Endodermal cell (in vitro differentiated cells): Measurements from ENCODE around the gene SOX8. TPM values are rescaled to one million over a fixed set of nuclear protein-coding genes. Genes with fewer than 3 reads are reported as not detected.
"Not testable (repeated sequence)": the region's sequence is repeated elsewhere in the genome, so short reads cannot be mapped to it uniquely, and the experiment has no call there.

Experiments used
- DNase-seq: peaks from one replicate; pipeline ENCODE4 v3.0.0-alpha.2; 2017
- H3K27ac ChIP-seq: 2 replicates; pipeline ENCODE4 v1.5.1; 2013; ENCODE audit warnings: mild to moderate bottlenecking, low read depth, low read length, moderate library complexity
- H3K27me3 ChIP-seq: 2 replicates; pipeline ENCODE4 v1.6.1; 2013; ENCODE audit warnings: mild to moderate bottlenecking, low read length, moderate library complexity; ENCODE audit not compliant: insufficient read depth, control insufficient read depth, poor library complexity, severe bottlenecking
- H3K36me3 ChIP-seq: 2 replicates; pipeline ENCODE4 v1.7.0; 2013; ENCODE audit warnings: mild to moderate bottlenecking, low read length, moderate library complexity; ENCODE audit not compliant: control insufficient read depth, insufficient read depth
- H3K4me1 ChIP-seq: one replicate; pipeline ENCODE4 v1.7.0; 2013; ENCODE audit warnings: low read length; ENCODE audit not compliant: control insufficient read depth, insufficient read depth
- H3K4me3 ChIP-seq: 2 replicates; pipeline ENCODE4 v1.5.1; 2013; ENCODE audit warnings: mild to moderate bottlenecking, low read length, moderate library complexity
- H3K9ac ChIP-seq: 2 replicates; pipeline ENCODE4 v1.6.1; 2013; ENCODE audit warnings: mild to moderate bottlenecking, low read length, moderate library complexity; ENCODE audit not compliant: poor library complexity, severe bottlenecking; ENCODE audit errors: extremely low read depth
- H3K9me3 ChIP-seq: 2 replicates; pipeline ENCODE4 v1.6.1; 2013; ENCODE audit warnings: mild to moderate bottlenecking, low read length, moderate library complexity; ENCODE audit not compliant: control insufficient read depth
- H3K27ac Mint-ChIP-seq: 2 replicates; pipeline ENCODE4 v1.8.0; 2020; ENCODE audit warnings: mixed read lengths
- H3K27me3 Mint-ChIP-seq: 2 replicates; pipeline ENCODE4 v1.8.0; 2021; ENCODE audit warnings: mild to moderate bottlenecking, mixed read lengths; ENCODE audit not compliant: insufficient read depth
- H3K36me3 Mint-ChIP-seq: 2 replicates; pipeline ENCODE4 v1.8.0; 2020; ENCODE audit warnings: low read depth, mixed read lengths
- H3K4me1 Mint-ChIP-seq: 2 replicates; pipeline ENCODE4 v1.8.0; 2020; ENCODE audit warnings: mixed read lengths
- H3K4me3 Mint-ChIP-seq: 2 replicates; pipeline ENCODE4 v1.8.0; 2020; ENCODE audit warnings: mild to moderate bottlenecking, moderate library complexity, mixed read lengths
- H3K9me3 Mint-ChIP-seq: 2 replicates; pipeline ENCODE4 v1.8.0; 2020; ENCODE audit warnings: mild to moderate bottlenecking, mixed read lengths
- WGBS, 2 experiments: methylation state at CpG; one replicate each; pipeline versions ENCODE4 v1.1.5 to v1.1.7; 2013; ENCODE audit warnings: missing lambda C conversion rate in 2 of 2, mixed read lengths in 1 of 2; ENCODE audit not compliant: insufficient coverage in 1 of 2, insufficient read length in 1 of 2; 5-methylcytosine and 5-hydroxymethylcytosine counted together
- total RNA-seq, 2 donors: library from RNA; stranded (reverse); fragmentation: NEBNext Ultra II Directional in 1 of 2; extraction: Animal tissue kit (Norgen Biotek cat#: 25700) in 1 of 2; gene quantifications; 2 replicates in 1 of 2; 3 replicates in 1 of 2; pipeline ENCODE4 v1.2.1, GENCODE V29; 2021
- TF ChIP-seq, protein P1 (sequence below): fragments of 200-600 bp; sonication (generic); conservative IDR thresholded peaks from 2 replicates; pipeline ENCODE4 v1.5.0; 2021; ENCODE audit warnings: antibody characterized with exemption, mild to moderate bottlenecking

SOX8 gene
- total RNA-seq, 2 donors from 2014 or later = 0.69 to 5.1 TPM

DNA sequence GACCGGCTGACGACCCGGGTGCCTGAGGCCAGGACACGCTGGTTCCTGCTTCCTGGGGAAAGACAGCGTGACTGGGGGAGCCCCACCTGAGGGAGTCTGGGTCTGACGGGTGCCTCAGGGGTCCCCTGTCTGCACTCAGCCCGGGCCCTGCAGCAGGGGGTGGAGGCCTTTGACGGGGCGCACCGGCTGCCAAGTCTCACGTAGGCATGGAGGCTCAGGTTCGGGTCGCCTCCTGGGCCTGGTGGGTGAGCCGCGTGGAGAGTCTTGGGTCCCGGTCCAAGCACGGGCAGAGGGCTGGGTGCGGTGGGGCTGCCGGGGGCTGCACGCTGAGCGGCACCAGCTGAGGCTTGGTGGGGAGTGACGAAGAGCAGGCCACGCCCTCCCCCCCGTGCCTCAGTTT lies 40.9 kb downstream of the SOX8 start:
- H3K36me3 ChIP-seq = no peaks in the 10 kb centered on the region
- DNase-seq = no peak
- no peaks in the 10 kb centered on the region for H3K36me3 Mint-ChIP-seq
- H3K27ac Mint-ChIP-seq = no peak overlapping the region
- WGBS, 2 experiments = 86 to 93% methylated on average over 9 to 24 of the region's 24 CpGs
- no peak overlapping the region for H3K27ac ChIP-seq
- no peak overlapping the region for H3K4me3 Mint-ChIP-seq
- H3K4me1 ChIP-seq = no peaks in the 10 kb centered on the region
- no peak overlapping the region for H3K4me3 ChIP-seq
- H3K27me3 Mint-ChIP-seq = no peaks in the 10 kb centered on the region
- no peak overlapping the region for H3K9ac ChIP-seq
- H3K9me3 ChIP-seq = no peaks in the 10 kb centered on the region
- peaks cover 6% of the 10 kb centered on the region for H3K27me3 ChIP-seq
- H3K4me1 Mint-ChIP-seq = peaks cover 9% of the 10 kb centered on the region
- H3K9me3 Mint-ChIP-seq = no peaks in the 10 kb centered on the region
- TF ChIP-seq, protein P1, sequence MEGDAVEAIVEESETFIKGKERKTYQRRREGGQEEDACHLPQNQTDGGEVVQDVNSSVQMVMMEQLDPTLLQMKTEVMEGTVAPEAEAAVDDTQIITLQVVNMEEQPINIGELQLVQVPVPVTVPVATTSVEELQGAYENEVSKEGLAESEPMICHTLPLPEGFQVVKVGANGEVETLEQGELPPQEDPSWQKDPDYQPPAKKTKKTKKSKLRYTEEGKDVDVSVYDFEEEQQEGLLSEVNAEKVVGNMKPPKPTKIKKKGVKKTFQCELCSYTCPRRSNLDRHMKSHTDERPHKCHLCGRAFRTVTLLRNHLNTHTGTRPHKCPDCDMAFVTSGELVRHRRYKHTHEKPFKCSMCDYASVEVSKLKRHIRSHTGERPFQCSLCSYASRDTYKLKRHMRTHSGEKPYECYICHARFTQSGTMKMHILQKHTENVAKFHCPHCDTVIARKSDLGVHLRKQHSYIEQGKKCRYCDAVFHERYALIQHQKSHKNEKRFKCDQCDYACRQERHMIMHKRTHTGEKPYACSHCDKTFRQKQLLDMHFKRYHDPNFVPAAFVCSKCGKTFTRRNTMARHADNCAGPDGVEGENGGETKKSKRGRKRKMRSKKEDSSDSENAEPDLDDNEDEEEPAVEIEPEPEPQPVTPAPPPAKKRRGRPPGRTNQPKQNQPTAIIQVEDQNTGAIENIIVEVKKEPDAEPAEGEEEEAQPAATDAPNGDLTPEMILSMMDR = no peak

DNA sequence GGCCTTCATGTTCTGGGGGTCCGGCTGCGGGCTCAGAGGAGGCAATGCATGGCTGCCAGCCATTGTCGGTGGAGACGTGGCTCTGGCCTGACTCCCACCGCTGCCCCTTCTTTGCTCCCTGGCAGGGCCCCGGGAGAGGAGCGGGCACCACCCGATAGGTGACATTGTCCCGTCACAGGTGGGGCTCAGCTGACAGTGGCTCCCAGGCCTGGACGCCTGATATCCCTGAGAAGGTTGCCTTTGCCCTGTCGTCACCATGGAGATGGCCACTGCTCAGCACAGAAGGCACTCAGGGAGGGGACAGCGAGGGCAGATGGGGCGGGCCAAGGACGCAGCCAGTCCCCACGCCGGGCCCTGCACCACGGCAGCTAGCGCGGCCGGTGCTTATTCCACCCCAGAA lies 42.6 kb downstream of the SOX8 start:
- no peak for DNase-seq
- no peak overlapping the region for H3K9ac ChIP-seq
- no peaks in the 10 kb centered on the region for H3K27me3 Mint-ChIP-seq
- no peak overlapping the region for H3K27ac ChIP-seq
- no peaks in the 10 kb centered on the region for H3K9me3 Mint-ChIP-seq
- peaks cover 3% of the 10 kb centered on the region for H3K4me1 Mint-ChIP-seq
- H3K36me3 Mint-ChIP-seq = no peaks in the 10 kb centered on the region
- TF ChIP-seq, protein P1 = no peak
- H3K4me3 Mint-ChIP-seq = no peak overlapping the region
- no peaks in the 10 kb centered on the region for H3K4me1 ChIP-seq
- no peaks in the 10 kb centered on the region for H3K36me3 ChIP-seq
- H3K4me3 ChIP-seq = no peak overlapping the region
- WGBS, 2 experiments = 87 to 90% methylated on average over 14 to 20 of the region's 20 CpGs
- no peaks in the 10 kb centered on the region for H3K9me3 ChIP-seq
- H3K27me3 ChIP-seq = peaks cover 6% of the 10 kb centered on the region
- no peak overlapping the region for H3K27ac Mint-ChIP-seq

DNA sequence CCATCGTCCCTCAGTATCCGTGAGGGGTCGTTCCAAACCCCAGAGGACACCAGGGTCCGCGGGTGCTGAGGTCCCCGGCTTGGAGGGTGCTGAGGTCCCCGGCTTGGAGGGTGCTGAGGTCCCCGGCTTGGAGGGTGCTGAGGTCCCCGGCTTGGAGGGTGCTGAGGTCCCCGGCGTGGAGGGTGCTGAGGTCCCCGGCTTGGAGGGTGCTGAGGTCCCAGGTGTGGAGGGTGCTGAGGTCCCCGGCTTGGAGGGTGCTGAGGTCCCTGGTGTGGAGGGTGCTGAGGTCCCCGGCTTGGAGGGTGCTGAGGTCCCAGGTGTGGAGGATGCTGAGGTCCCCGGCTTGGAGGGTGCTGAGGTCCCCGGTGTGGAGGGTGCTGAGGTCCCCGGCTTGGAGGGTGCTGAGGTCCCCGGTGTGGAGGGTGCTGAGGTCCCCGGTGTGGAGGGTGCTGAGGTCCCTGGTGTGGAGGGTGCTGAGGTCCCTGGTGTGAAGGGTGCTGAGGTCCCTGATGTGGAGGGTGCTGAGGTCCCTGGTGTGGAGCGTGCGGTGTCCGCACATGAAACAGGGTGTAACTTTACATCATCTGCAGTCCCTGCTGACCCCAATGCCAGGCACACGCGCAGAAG lies 43.7 kb downstream of the SOX8 start:
- not testable (repeated sequence) for H3K9me3 Mint-ChIP-seq, DNase-seq, H3K4me1 ChIP-seq, H3K9ac ChIP-seq, H3K36me3 Mint-ChIP-seq, H3K9me3 ChIP-seq, H3K27ac ChIP-seq, H3K27me3 Mint-ChIP-seq, H3K27ac Mint-ChIP-seq, H3K27me3 ChIP-seq, H3K4me3 Mint-ChIP-seq, H3K4me3 ChIP-seq, H3K36me3 ChIP-seq, H3K4me1 Mint-ChIP-seq
- WGBS, 2 experiments = 71% methylated on average over 21 to 24 of the region's 24 CpGs
